HL-60 (cell line): Measurements from ENCODE around the gene RGSL1.

Source experiments
- DNase-seq, 2 experiments: peaks; one replicate each; pipeline ENCODE4 v3.0.0-alpha.2; 2010 to 2020; ENCODE audit warnings: low read depth in 1 of 2, low spot score in 1 of 2
- H3K27ac ChIP-seq: fragments of 250-450 bp; sonication (Bioruptor Pico); replicated peaks from 2 replicates; pipeline ENCODE4 v1.5.1; 2020; ENCODE audit warnings: mild to moderate bottlenecking, moderate library complexity
- H3K27me3 ChIP-seq: fragments of 250-450 bp; sonication (Bioruptor Pico); 2 replicates; pipeline ENCODE4 v1.5.1; 2021; ENCODE audit warnings: mild to moderate bottlenecking, moderate library complexity; ENCODE audit not compliant: insufficient read depth, poor library complexity, severe bottlenecking
- H3K4me3 ChIP-seq: replicated peaks from 2 replicates; pipeline ENCODE4 v1.5.1; 2011; ENCODE audit warnings: mild to moderate bottlenecking, control low read depth, low read length; ENCODE audit not compliant: insufficient read depth
- GABPA ChIP-seq: IDR thresholded peaks from 2 replicates; pipeline ENCODE4 v1.6.1; 2012; ENCODE audit warnings: low read depth
- POLR2AphosphoS5 ChIP-seq: IDR thresholded peaks from 2 replicates; pipeline ENCODE4 v1.6.1; 2012; ENCODE audit warnings: low read depth
- REST ChIP-seq: IDR thresholded peaks from 2 replicates; pipeline ENCODE4 v1.6.1; 2012; ENCODE audit warnings: low read depth; ENCODE audit not compliant: insufficient replicate concordance
- SPI1 ChIP-seq: IDR thresholded peaks from 2 replicates; pipeline ENCODE4 v1.6.1; 2012; ENCODE audit warnings: low read depth, mild to moderate bottlenecking, borderline replicate concordance
- TF ChIP-seq, protein P1 (sequence below): IDR thresholded peaks from one replicate; pipeline ENCODE4 v1.5.1; 2011; ENCODE audit warnings: low read length, control low read depth, inconsistent platforms; ENCODE audit not compliant: insufficient read depth

The RGSL1 gene

DNA sequence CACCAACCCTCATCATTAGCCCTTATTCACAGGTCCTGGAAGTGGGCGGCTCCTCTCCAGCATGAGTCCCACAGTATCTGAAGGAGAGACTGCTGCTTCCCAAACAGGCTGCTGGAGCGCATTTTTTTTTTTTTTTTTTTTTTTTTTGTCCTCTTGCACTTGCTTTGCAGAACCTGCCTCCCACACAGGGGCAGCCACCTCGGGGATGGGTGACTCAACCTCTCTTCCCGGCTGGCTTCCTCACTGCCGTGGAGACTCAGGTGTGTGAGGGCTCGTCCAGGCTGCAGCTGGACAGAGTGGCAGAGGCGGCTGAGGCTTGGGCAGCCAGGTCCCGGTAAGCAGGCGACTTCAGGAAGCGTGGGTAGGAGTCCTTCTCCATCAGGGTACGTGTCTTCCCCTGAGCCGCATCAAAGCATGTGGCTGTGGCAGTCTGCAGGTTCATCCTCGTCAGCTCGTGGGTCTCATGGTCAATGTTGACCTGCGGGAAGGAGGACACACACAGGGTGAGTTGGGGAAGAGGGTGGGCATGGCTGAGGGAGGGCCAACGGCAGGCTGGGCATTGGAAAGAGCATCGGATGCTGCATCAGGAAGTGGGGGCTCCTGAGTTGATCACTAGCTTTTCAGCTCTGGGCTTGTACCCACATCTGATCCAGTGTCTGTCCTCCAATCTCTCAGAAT is 150.2 kb downstream of the RGSL1 start:
- Histone ChIP-seq H3K27ac (no peak overlapping the region), H3K27me3 (no peaks in the 10 kb centered on the region), H3K4me3 (no peak overlapping the region)
- no peak for DNase-seq
- TF ChIP-seq, protein P1, sequence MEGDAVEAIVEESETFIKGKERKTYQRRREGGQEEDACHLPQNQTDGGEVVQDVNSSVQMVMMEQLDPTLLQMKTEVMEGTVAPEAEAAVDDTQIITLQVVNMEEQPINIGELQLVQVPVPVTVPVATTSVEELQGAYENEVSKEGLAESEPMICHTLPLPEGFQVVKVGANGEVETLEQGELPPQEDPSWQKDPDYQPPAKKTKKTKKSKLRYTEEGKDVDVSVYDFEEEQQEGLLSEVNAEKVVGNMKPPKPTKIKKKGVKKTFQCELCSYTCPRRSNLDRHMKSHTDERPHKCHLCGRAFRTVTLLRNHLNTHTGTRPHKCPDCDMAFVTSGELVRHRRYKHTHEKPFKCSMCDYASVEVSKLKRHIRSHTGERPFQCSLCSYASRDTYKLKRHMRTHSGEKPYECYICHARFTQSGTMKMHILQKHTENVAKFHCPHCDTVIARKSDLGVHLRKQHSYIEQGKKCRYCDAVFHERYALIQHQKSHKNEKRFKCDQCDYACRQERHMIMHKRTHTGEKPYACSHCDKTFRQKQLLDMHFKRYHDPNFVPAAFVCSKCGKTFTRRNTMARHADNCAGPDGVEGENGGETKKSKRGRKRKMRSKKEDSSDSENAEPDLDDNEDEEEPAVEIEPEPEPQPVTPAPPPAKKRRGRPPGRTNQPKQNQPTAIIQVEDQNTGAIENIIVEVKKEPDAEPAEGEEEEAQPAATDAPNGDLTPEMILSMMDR: no peak
- TF ChIP-seq GABPA: no peak
- no peak for TF ChIP-seq POLR2AphosphoS5
- no peak for TF ChIP-seq SPI1

DNA sequence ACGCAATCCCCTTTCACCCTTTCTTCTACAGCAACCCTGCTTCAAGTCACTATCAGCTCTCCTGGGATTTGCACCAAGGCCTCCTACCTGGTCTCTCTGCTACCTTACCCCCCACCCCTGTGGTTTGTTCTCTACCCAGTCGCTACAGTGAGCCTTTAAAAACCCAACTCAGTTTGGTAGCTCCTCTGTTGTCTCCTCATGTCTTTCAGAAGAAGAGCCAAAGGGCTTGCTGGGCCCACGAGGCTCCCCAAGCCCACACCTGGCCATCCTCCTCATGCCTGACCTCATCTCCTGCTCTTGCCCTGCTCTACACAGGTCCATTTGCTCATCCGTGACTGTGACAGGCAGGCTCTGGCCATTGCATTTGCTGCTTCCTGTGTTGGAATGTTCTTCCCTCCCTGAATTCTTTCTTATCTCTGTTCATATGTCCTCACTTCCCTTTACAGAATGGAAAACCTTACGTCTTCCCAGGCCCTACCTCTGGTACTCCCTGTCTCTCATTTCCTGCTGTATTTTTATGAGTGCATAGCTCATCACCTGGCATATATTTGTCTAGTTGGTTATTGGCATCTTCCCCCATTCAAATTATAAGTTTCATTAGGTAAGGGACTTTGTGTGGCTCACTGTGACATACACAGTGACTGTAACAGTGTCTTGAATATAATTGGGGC is 150.9 kb downstream of the RGSL1 start:
- Histone ChIP-seq H3K27ac (no peak overlapping the region), H3K27me3 (no peaks in the 10 kb centered on the region), H3K4me3 (no peak overlapping the region)
- no peak for TF ChIP-seq GABPA
- no peak for TF ChIP-seq REST
- TF ChIP-seq, protein P1: no peak
- no peak for TF ChIP-seq SPI1
- no peak for TF ChIP-seq POLR2AphosphoS5
- DNase-seq: no peak

GRCh38 chr1:182601416-182601786 is 151.5 kb downstream of the RGSL1 start:
- peak in 1 of 2 experiments; percentile 70 for DNase-seq
- no peaks in the 10 kb centered on the region for H3K27me3 ChIP-seq
- no peak overlapping the region for H3K27ac ChIP-seq

GRCh38 chr1:182601913-182602312 is 152.0 kb downstream of the RGSL1 start:
- Histone ChIP-seq H3K27ac (no peak overlapping the region), H3K27me3 (no peaks in the 10 kb centered on the region), H3K4me3 (no peak overlapping the region)
- no peak for DNase-seq
- TF ChIP-seq, protein P1: no peak
- TF ChIP-seq SPI1: no peak
- TF ChIP-seq POLR2AphosphoS5: no peak
- no peak for TF ChIP-seq REST
- TF ChIP-seq GABPA: no peak

More at GRCh38 chr1:182601416-182601786, 151.5 kb downstream of the RGSL1 start:
- no peak overlapping the region for H3K4me3 ChIP-seq
- no peak for TF ChIP-seq POLR2AphosphoS5
- TF ChIP-seq, protein P1: peak; percentile 52
